Measurements from ENCODE around the gene AVEN.

DNA sequence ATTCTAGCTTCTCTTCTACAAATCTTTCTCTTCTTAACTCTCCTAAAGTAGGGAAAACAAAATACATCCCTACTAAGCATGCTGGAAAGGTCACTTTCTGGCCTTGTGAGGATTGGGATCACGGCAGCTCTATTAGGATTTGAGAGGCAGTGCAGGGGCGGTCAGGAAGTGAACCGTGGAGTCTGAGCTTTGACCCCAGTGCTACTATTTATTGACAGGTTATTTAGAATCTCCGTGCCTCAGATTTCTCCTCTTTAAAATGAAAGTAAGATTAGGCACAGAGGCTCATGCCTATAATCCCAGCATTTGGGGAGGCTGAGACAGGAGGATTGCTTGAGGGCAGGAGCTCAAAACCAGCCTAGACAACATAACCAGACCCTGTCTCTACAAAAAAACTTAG, 112.7 kb downstream of the AVEN start:
- TF ChIP-seq, protein P1, sequence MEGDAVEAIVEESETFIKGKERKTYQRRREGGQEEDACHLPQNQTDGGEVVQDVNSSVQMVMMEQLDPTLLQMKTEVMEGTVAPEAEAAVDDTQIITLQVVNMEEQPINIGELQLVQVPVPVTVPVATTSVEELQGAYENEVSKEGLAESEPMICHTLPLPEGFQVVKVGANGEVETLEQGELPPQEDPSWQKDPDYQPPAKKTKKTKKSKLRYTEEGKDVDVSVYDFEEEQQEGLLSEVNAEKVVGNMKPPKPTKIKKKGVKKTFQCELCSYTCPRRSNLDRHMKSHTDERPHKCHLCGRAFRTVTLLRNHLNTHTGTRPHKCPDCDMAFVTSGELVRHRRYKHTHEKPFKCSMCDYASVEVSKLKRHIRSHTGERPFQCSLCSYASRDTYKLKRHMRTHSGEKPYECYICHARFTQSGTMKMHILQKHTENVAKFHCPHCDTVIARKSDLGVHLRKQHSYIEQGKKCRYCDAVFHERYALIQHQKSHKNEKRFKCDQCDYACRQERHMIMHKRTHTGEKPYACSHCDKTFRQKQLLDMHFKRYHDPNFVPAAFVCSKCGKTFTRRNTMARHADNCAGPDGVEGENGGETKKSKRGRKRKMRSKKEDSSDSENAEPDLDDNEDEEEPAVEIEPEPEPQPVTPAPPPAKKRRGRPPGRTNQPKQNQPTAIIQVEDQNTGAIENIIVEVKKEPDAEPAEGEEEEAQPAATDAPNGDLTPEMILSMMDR (conservative IDR thresholded peaks at IDR 0.05; ENCODE audit: low read depth, low read length) = no peak
- no peak for TF ChIP-seq EZH2 (IDR thresholded peaks at IDR 0.05; ENCODE audit: borderline replicate concordance, low read depth, low read length, poor library complexity, severe bottlenecking)
